A673 (cell line): ENCODE results near the gene PSMD13.
"Not testable (repeated sequence)": the region's sequence is repeated elsewhere in the genome, so short reads cannot be mapped to it uniquely, and the experiment has no call there.

Source experiments
- CTCF ChIP-seq: fragments of 300-800, 200-600 bp; sonication (generic); conservative IDR thresholded peaks from 2 replicates; pipeline ENCODE4 v1.5.1; 2017; ENCODE audit warnings: low read depth, mild to moderate bottlenecking, antibody characterized with exemption, low read length, moderate library complexity, mixed read lengths
- EZH2 ChIP-seq: fragments of 200-600 bp; sonication (generic); IDR thresholded peaks from 2 replicates; pipeline ENCODE4 v1.6.1; 2017; ENCODE audit warnings: borderline replicate concordance, low read depth, mild to moderate bottlenecking, mixed read lengths, antibody characterized with exemption, low read length; ENCODE audit not compliant: poor library complexity, severe bottlenecking

DNA sequence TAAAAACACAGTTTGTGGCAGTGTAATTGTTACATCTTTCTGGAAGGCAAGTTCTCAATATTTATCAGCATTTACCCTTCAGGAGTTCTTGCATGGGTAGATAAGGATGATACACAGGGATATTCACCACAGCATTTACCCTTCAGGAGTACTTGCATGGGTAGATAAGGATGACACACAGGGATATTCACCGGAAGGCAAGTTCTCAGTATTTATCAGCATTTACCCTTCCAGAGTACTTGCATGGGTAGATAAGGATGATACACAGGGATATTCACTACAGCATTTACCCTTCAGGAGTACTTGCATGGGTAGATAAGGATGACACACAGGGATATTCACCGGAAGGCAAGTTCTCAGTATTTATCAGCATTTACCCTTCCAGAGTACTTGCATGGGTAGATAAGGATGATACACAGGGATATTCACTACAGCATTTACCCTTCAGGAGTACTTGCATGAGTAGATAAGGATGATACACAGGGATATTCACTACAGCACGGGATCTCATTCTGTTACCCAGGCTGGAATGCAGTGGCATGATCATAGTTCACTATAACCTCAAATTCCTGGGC lies 16.0 kb upstream of the PSMD13 start:
- not testable (repeated sequence) for TF ChIP-seq CTCF, EZH2
